SK-N-SH (cell line): Measurements from ENCODE around the gene EFCAB3. TPM values are rescaled to one million over a fixed set of nuclear protein-coding genes. Genes with fewer than 3 reads are reported as not detected.

Experiments
- CTCF ChIA-PET: fragments of 300-600, 350-600 bp; formaldehyde crosslinking; extraction: SDS; loops from one replicate; lab custom pipeline; 2021; lab: Yijun Ruan, JAX
- POLR2A ChIA-PET: fragments of 350-600 bp; sonication (Branson Sonifier 250); formaldehyde crosslinking; extraction: SDS; loops from one replicate; lab custom pipeline; 2020; ENCODE audit warnings: antibody characterized with exemption, inconsistent platforms; lab: Yijun Ruan, JAX
- DNase-seq: peaks from one replicate; pipeline ENCODE4 v3.0.0; 2012
- H2AFZ ChIP-seq: fragments of 200-600 bp; sonication (generic); 2 replicates; pipeline ENCODE4 v1.8.1; 2016; ENCODE audit warnings: antibody characterized with exemption, mild to moderate bottlenecking, low read depth
- H3F3A ChIP-seq: fragments of 200-600 bp; sonication (generic); replicated peaks from 2 replicates; pipeline ENCODE3; 2016; ENCODE audit warnings: antibody characterized with exemption, mild to moderate bottlenecking; ENCODE audit not compliant: insufficient read depth
- H3K27ac ChIP-seq, 2 experiments: fragments of 200-500 bp in 1 of 2; fragments of 200-600 bp in 1 of 2; sonication (Bioruptor generic) in 1 of 2; sonication (generic), shearing (Covaris generic) in 1 of 2; 2 replicates each; pipeline versions ENCODE4 v1.5.1 to v1.6.1; 2014 to 2016; ENCODE audit warnings: low read depth in 2 of 2, inconsistent platforms in 1 of 2, low read length in 1 of 2, mild to moderate bottlenecking in 1 of 2, mixed read lengths in 1 of 2
- H3K27me3 ChIP-seq: fragments of 200-600 bp; sonication (generic), shearing (Covaris generic); 2 replicates; pipeline ENCODE4 v1.6.1; 2016; ENCODE audit warnings: mixed run types; ENCODE audit not compliant: insufficient read depth
- H3K36me3 ChIP-seq, 2 experiments: fragments of 200-500 bp in 1 of 2; fragments of 200-600 bp in 1 of 2; sonication (Bioruptor generic) in 1 of 2; sonication (generic) in 1 of 2; replicated peaks in 1 of 2; 2 replicates each; pipeline versions ENCODE3 to v1.5.1; 2014 to 2016; ENCODE audit warnings: low read length in 1 of 2, mild to moderate bottlenecking in 1 of 2; ENCODE audit not compliant: insufficient read depth in 2 of 2, control insufficient read depth in 1 of 2
- H3K4me1 ChIP-seq, 2 experiments: fragments of 200-500 bp in 1 of 2; fragments of 200-600 bp in 1 of 2; sonication (Bioruptor generic) in 1 of 2; sonication (generic), shearing (Covaris generic) in 1 of 2; 2 replicates each; pipeline versions ENCODE4 v1.5.1 to v1.6.1; 2014 to 2016; ENCODE audit warnings: low read depth in 1 of 2, low read length in 1 of 2, mixed run types in 1 of 2; ENCODE audit not compliant: insufficient read depth in 2 of 2, control insufficient read depth in 1 of 2
- H3K4me2 ChIP-seq: fragments of 200-600 bp; sonication (generic), shearing (Covaris generic); 2 replicates; pipeline ENCODE4 v1.6.1; 2017; ENCODE audit warnings: mixed run types
- H3K4me3 ChIP-seq, 2 experiments: fragments of 200-500 bp in 1 of 2; fragments of 200-600 bp in 1 of 2; sonication (Bioruptor generic) in 1 of 2; sonication (generic), shearing (Covaris generic) in 1 of 2; 2 replicates each; pipeline versions ENCODE4 v1.5.1 to v1.8.1; 2014 to 2016; ENCODE audit warnings: low read depth in 2 of 2, inconsistent platforms in 1 of 2, low read length in 1 of 2, mild to moderate bottlenecking in 1 of 2, mixed read lengths in 1 of 2, moderate library complexity in 1 of 2
- H3K79me2 ChIP-seq: fragments of 200-600 bp; sonication (generic); 2 replicates; pipeline ENCODE4 v1.8.1; 2017; ENCODE audit warnings: mild to moderate bottlenecking; ENCODE audit not compliant: insufficient read depth
- H3K9ac ChIP-seq: fragments of 200-600 bp; sonication (generic); 2 replicates; pipeline ENCODE4 v1.6.1; 2017; ENCODE audit warnings: mixed run types
- H3K9me2 ChIP-seq: fragments of 200-600 bp; sonication (generic); 2 replicates; pipeline ENCODE4 v1.6.1; 2017; ENCODE audit warnings: mixed run types
- H3K9me3 ChIP-seq: fragments of 200-600 bp; sonication (generic); 2 replicates; pipeline ENCODE4 v1.6.1; 2017; ENCODE audit warnings: mixed run types, mild to moderate bottlenecking, moderate library complexity
- H4K20me1 ChIP-seq: fragments of 200-600 bp; sonication (generic); 2 replicates; pipeline ENCODE4 v1.6.1; 2017; ENCODE audit warnings: mild to moderate bottlenecking, mixed run types; ENCODE audit not compliant: insufficient read depth
- ELF1 ChIP-seq: IDR thresholded peaks from 2 replicates; pipeline ENCODE4 v1.4.0; 2012
- EP300 ChIP-seq, 2 experiments: IDR thresholded peaks; 2 replicates each; pipeline versions ENCODE4 v1.4.0 to v1.6.1; 2012; ENCODE audit warnings: borderline replicate concordance in 1 of 2, low read depth in 1 of 2, low read length in 1 of 2
- EZH2phosphoT487 ChIP-seq: fragments of 200-600 bp; sonication (generic); IDR thresholded peaks from 2 replicates; pipeline ENCODE4 v1.6.1; 2017; ENCODE audit warnings: low read depth, mixed run types, mild to moderate bottlenecking, antibody characterized with exemption, moderate library complexity, borderline replicate concordance
- FOSL2 ChIP-seq: IDR thresholded peaks from 2 replicates; pipeline ENCODE4 v1.4.0; 2012; ENCODE audit warnings: low read depth, mild to moderate bottlenecking, moderate library complexity, borderline replicate concordance
- FOXM1 ChIP-seq: IDR thresholded peaks from 2 replicates; pipeline ENCODE4 v1.4.0; 2012; ENCODE audit warnings: low read depth, mild to moderate bottlenecking
- GABPA ChIP-seq: IDR thresholded peaks from 2 replicates; pipeline ENCODE4 v1.4.0; 2012; ENCODE audit warnings: low read depth, mild to moderate bottlenecking
- GATA2 ChIP-seq: sonication (generic); formaldehyde crosslinking; IDR thresholded peaks from 2 replicates; pipeline ENCODE4 v1.5.0; 2020; ENCODE audit warnings: mild to moderate bottlenecking, missing genetic modification reagents
- JUND ChIP-seq: IDR thresholded peaks from 2 replicates; pipeline ENCODE4 v1.4.0; 2012
- MAX ChIP-seq: IDR thresholded peaks from 2 replicates; pipeline ENCODE4 v1.4.0; 2012; ENCODE audit warnings: low read depth
- NFIC ChIP-seq: IDR thresholded peaks from 2 replicates; pipeline ENCODE4 v1.4.0; 2012; ENCODE audit warnings: borderline replicate concordance
- RAD21 ChIP-seq: IDR thresholded peaks from 2 replicates; pipeline ENCODE4 v1.6.1; 2012; ENCODE audit warnings: mild to moderate bottlenecking, low read length
- RFX5 ChIP-seq: IDR thresholded peaks from 2 replicates; pipeline ENCODE4 v1.6.1; 2012; ENCODE audit warnings: mild to moderate bottlenecking, improper control_type of control experiment, low read length
- SIN3A ChIP-seq: IDR thresholded peaks from 2 replicates; pipeline ENCODE4 v1.6.1; 2012; ENCODE audit warnings: low read depth, mild to moderate bottlenecking, low read length, moderate library complexity, borderline replicate concordance
- SMC3 ChIP-seq: IDR thresholded peaks from 2 replicates; pipeline ENCODE4 v1.6.1; 2012; ENCODE audit warnings: low read depth, low read length, improper control_type of control experiment
- TAF1 ChIP-seq: IDR thresholded peaks from 2 replicates; pipeline ENCODE4 v1.6.1; 2012; ENCODE audit warnings: low read depth, mild to moderate bottlenecking, low read length, moderate library complexity, borderline replicate concordance
- TEAD4 ChIP-seq: IDR thresholded peaks from 2 replicates; pipeline ENCODE4 v1.4.0; 2012; ENCODE audit warnings: mild to moderate bottlenecking, borderline replicate concordance; ENCODE audit not compliant: insufficient read depth
- ZBTB33 ChIP-seq: IDR thresholded peaks from 2 replicates; pipeline ENCODE4 v1.4.0; 2012; ENCODE audit warnings: low read depth, borderline replicate concordance
- WGBS: methylation state at CpG from one replicate; pipeline ENCODE4 v1.1.6; 2017; ENCODE audit warnings: low lambda C conversion rate; 5-methylcytosine and 5-hydroxymethylcytosine counted together
- polyA plus RNA-seq, 3 experiments: library from polyadenylated mRNA; depleted of rRNA; stranded (reverse); fragments of >200 nt; gene quantifications; 2 replicates each; pipeline ENCODE4 v1.2.3, GENCODE V29; 2012
- TF ChIP-seq, protein P1 (sequence below): fragments of 150-350 bp; IDR thresholded peaks from 2 replicates; pipeline ENCODE4 v1.6.1; 2017; ENCODE audit warnings: antibody characterized with exemption, low read length, low read depth, borderline replicate concordance
- TF ChIP-seq, protein P2 (sequence below): IDR thresholded peaks from 2 replicates; pipeline ENCODE4; 2012

The EFCAB3 gene
- polyA plus RNA-seq, 1 of the 3 experiments (the other 2 are of a cell fraction) = not detected

GRCh38 chr17:62366191-62366590, 14.2 kb upstream of the EFCAB3 start:
- no peaks in the 10 kb centered on the region for H3K79me2 ChIP-seq
- POLR2A ChIA-PET = no interaction called here
- no peaks in the 10 kb centered on the region for H3F3A ChIP-seq
- WGBS = 29% methylated on average over 2 of the region's 2 CpGs
- H2AFZ ChIP-seq = no peak overlapping the region
- H3K9me2 ChIP-seq = no peaks in the 10 kb centered on the region
- no peaks in the 10 kb centered on the region for H3K36me3 ChIP-seq
- TF ChIP-seq TEAD4 (no peak), FOXM1 (no peak)
- TF ChIP-seq, protein P1, sequence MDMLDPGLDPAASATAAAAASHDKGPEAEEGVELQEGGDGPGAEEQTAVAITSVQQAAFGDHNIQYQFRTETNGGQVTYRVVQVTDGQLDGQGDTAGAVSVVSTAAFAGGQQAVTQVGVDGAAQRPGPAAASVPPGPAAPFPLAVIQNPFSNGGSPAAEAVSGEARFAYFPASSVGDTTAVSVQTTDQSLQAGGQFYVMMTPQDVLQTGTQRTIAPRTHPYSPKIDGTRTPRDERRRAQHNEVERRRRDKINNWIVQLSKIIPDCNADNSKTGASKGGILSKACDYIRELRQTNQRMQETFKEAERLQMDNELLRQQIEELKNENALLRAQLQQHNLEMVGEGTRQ = no peak
- TF ChIP-seq, all 33 proteins: peak for 0
- no peaks in the 10 kb centered on the region for H3K9me3 ChIP-seq
- DNase-seq = no peak
- no peak overlapping the region for H3K4me3 ChIP-seq
- H3K27ac ChIP-seq = no peak overlapping the region
- no peak overlapping the region for H3K4me2 ChIP-seq
- CTCF ChIA-PET = interaction anchor here (0.8 kb wide), 1 partner anchor 31 kb away, joined by 3 read pairs; no protein-coding TSS in a partner anchor
- H3K9ac ChIP-seq = no peak overlapping the region
- H4K20me1 ChIP-seq = no peaks in the 10 kb centered on the region
- H3K4me1 ChIP-seq = no peaks in the 10 kb centered on the region
- 0 out of 2 replicates have a peak, but pooled peaks cover 10% of the 10 kb centered on the region for H3K27me3 ChIP-seq

DNA sequence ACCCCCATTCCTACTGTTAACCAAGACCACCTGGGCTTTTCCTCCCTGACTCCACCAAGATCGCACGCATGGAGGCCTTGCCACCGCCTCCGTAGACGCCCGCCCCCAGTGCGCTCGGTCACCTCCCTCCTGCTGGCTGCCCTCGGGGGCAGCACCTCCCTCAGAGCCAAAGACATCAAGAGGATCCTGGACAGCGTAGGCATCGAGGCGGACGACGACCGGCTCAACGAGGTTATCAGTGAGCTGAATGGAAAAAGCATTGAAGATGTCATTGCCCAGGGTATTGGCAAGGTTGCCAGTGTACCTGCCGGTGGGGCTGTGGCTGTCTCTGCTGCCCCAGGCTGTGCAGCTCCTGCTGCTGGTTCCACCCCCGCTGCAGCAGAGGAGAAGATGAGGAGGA, 1.2 kb downstream of the EFCAB3 start:
- no peak overlapping the region for H3K9ac ChIP-seq
- H3K9me3 ChIP-seq = no peaks in the 10 kb centered on the region
- no peak for DNase-seq
- POLR2A ChIA-PET = no interaction called here
- no peak overlapping the region for H3K4me2 ChIP-seq
- H2AFZ ChIP-seq = no peak overlapping the region
- 63% methylated on average over 18 of the region's 18 CpGs for WGBS
- H3K36me3 ChIP-seq = no peaks in the 10 kb centered on the region
- no peaks in the 10 kb centered on the region for H3K79me2 ChIP-seq
- TF ChIP-seq MAX = no peak
- TF ChIP-seq GABPA = no peak
- no peak for TF ChIP-seq NFIC
- no peak for TF ChIP-seq JUND
- TF ChIP-seq FOSL2 = no peak
- TF ChIP-seq FOXM1 = no peak
- no peak for TF ChIP-seq GATA2 (CRISPR knock-in tag)
- TF ChIP-seq RAD21 = no peak
- TF ChIP-seq, protein P1 = no peak
- no peak for TF ChIP-seq SIN3A
- TF ChIP-seq EZH2phosphoT487 = no peak
- TF ChIP-seq EP300 (IDR thresholded peaks at IDR 0.05; ENCODE audit: borderline replicate concordance in 1 of 2, low read depth in 1 of 2, low read length in 1 of 2) = no peak
- TF ChIP-seq TAF1 = no peak
- TF ChIP-seq RFX5 = no peak
- TF ChIP-seq SMC3 = no peak
- TF ChIP-seq, protein P2, sequence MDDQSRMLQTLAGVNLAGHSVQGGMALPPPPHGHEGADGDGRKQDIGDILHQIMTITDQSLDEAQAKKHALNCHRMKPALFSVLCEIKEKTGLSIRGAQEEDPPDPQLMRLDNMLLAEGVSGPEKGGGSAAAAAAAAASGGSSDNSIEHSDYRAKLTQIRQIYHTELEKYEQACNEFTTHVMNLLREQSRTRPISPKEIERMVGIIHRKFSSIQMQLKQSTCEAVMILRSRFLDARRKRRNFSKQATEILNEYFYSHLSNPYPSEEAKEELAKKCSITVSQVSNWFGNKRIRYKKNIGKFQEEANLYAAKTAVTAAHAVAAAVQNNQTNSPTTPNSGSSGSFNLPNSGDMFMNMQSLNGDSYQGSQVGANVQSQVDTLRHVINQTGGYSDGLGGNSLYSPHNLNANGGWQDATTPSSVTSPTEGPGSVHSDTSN = no peak
- no peak for TF ChIP-seq ELF1
- no peak for TF ChIP-seq ZBTB33
- TF ChIP-seq, all 33 proteins: peak for 0
- Histone ChIP-seq H3F3A (no peaks in the 10 kb centered on the region), H3K4me1 (no peaks in the 10 kb centered on the region), H3K4me3 (no peak overlapping the region), H3K27me3 (peaks cover 13% of the 10 kb centered on the region), H3K9me2 (no peaks in the 10 kb centered on the region), H3K27ac (no peak overlapping the region), H4K20me1 (no peaks in the 10 kb centered on the region)
- CTCF ChIA-PET = no interaction called here
